Activated B cell treated with CpG ODN at 0.5 μM for 24 hours (primary cell): ENCODE measurements around the gene TRERF1. TPM values are rescaled to one million over a fixed set of nuclear protein-coding genes. Genes with fewer than 3 reads are reported as not detected.

Experiments used
- ATAC-seq: fragments of 200-7000 bp; cut with Tn5 transposase; one replicate; pipeline ENCODE4 v1.10.0; 2021; ENCODE audit warnings: low read depth, mild to moderate bottlenecking, moderate library complexity
- CTCF ChIA-PET: fragments of 350-600 bp; sonication (Branson Sonifier 250); formaldehyde crosslinking; loops from one replicate; lab custom pipeline; 2021; ENCODE audit warnings: antibody characterized with exemption; lab: Charles Lee
- POLR2A ChIA-PET: fragments of 350-600 bp; sonication (Branson Sonifier 250); formaldehyde crosslinking; loops from one replicate; lab custom pipeline; 2021; ENCODE audit warnings: antibody characterized with exemption; lab: Charles Lee
- DNase-seq: peaks from one replicate; pipeline ENCODE4 v3.0.0; 2022
- H3K27ac Mint-ChIP-seq: one replicate; pipeline ENCODE4 v1.8.0; 2020; ENCODE audit warnings: mixed read lengths
- H3K27me3 Mint-ChIP-seq: one replicate; pipeline ENCODE4 v1.8.0; 2021; ENCODE audit warnings: mixed read lengths
- H3K36me3 Mint-ChIP-seq: one replicate; pipeline ENCODE4 v1.8.0; 2021; ENCODE audit warnings: low read depth, mixed read lengths
- H3K4me1 Mint-ChIP-seq: one replicate; pipeline ENCODE4 v1.8.0; 2021; ENCODE audit warnings: mixed read lengths
- H3K4me3 Mint-ChIP-seq: one replicate; pipeline ENCODE4 v1.8.0; 2020; ENCODE audit warnings: mild to moderate bottlenecking, mixed read lengths
- H3K9me3 Mint-ChIP-seq: one replicate; pipeline ENCODE4 v1.8.0; 2020; ENCODE audit warnings: mixed read lengths
- intact Hi-C: fragments of 100-400 bp; cut with micrococcal nuclease; formaldehyde crosslinking; loops from one replicate; pipeline ENCODE4 v1.15.1; 2024
- total RNA-seq: library from RNA; stranded (reverse); gene quantifications from 2 replicates; pipeline ENCODE4 v1.2.3, GENCODE V29; 2022
- TF ChIP-seq, protein P1 (sequence below): fragments of 200-600 bp; IDR thresholded peaks from one replicate; pipeline ENCODE4 v1.8.0; 2022; ENCODE audit warnings: antibody characterized with exemption, mild to moderate bottlenecking

Gene TRERF1
- total RNA-seq, 1 donor from 2014 or later: 4.1 TPM

DNA sequence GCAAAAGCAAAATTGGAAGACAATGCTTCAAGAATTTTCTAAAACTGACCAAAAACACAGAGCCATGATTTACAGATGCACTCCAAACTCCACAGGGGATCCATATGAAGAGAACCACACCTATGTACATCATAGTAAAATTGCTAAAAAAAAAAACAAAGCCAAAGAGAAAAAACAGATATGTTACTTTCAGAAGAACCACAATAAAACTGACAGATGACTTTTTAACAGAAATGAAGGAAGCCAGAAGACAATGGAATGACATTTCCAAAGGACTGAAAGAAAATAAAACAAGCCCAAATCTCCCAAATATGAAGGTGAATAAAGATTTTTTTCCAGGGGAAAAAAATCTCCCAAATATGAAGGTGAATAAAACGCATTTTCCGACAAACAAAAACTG lies 17.5 kb downstream of the TRERF1 start:
- no peak overlapping the region for H3K27ac Mint-ChIP-seq
- POLR2A ChIA-PET: no interaction called here
- no peaks in the 10 kb centered on the region for H3K27me3 Mint-ChIP-seq

DNA sequence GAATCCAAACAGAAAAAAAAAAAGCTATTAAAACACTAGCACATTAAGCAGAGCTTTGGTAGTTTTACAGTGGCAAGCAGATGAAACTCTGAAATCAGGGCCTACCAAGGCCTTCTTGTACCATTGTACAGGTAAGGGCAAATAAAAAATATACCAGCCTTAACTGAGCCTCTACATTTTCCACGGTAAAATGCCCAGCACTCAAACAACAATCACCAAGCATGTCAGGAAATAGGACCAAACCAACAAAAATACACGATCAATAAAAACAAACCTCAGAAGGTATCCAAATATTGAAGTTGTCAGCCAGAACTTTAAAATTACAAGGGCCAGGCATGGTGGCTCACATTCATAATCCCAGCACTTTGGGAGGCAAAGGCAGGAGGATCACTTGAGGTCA lies 18.3 kb downstream of the TRERF1 start:
- H3K4me3 Mint-ChIP-seq: no peak overlapping the region
- TF ChIP-seq, protein P1, sequence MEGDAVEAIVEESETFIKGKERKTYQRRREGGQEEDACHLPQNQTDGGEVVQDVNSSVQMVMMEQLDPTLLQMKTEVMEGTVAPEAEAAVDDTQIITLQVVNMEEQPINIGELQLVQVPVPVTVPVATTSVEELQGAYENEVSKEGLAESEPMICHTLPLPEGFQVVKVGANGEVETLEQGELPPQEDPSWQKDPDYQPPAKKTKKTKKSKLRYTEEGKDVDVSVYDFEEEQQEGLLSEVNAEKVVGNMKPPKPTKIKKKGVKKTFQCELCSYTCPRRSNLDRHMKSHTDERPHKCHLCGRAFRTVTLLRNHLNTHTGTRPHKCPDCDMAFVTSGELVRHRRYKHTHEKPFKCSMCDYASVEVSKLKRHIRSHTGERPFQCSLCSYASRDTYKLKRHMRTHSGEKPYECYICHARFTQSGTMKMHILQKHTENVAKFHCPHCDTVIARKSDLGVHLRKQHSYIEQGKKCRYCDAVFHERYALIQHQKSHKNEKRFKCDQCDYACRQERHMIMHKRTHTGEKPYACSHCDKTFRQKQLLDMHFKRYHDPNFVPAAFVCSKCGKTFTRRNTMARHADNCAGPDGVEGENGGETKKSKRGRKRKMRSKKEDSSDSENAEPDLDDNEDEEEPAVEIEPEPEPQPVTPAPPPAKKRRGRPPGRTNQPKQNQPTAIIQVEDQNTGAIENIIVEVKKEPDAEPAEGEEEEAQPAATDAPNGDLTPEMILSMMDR: no peak
- intact Hi-C loops: no loop called here
- H3K27ac Mint-ChIP-seq: no peak overlapping the region
- POLR2A ChIA-PET: interaction anchor here (0.7 kb wide), 1 partner anchor 11 kb away, joined by 3 read pairs; no protein-coding TSS in a partner anchor
- DNase-seq: no peak
- CTCF ChIA-PET: interaction anchor here (0.5 kb wide), 1 partner anchor 98 kb away, joined by 3 read pairs; no protein-coding TSS in a partner anchor
- H3K9me3 Mint-ChIP-seq: peaks cover 9% of the 10 kb centered on the region
- no peak for ATAC-seq
- no peaks in the 10 kb centered on the region for H3K27me3 Mint-ChIP-seq
- peaks cover 5% of the 10 kb centered on the region for H3K4me1 Mint-ChIP-seq
- peaks cover 11% of the 10 kb centered on the region for H3K36me3 Mint-ChIP-seq

More for the DNA sequence above, 17.5 kb downstream of the TRERF1 start:
- no peak for DNase-seq
- H3K36me3 Mint-ChIP-seq: peaks cover 11% of the 10 kb centered on the region
- H3K9me3 Mint-ChIP-seq: peaks cover 9% of the 10 kb centered on the region
- H3K4me1 Mint-ChIP-seq: no peaks in the 10 kb centered on the region
- intact Hi-C loops: no loop called here
- ATAC-seq: no peak
- TF ChIP-seq, protein P1: no peak
- CTCF ChIA-PET: no interaction called here
- no peak overlapping the region for H3K4me3 Mint-ChIP-seq

DNA sequence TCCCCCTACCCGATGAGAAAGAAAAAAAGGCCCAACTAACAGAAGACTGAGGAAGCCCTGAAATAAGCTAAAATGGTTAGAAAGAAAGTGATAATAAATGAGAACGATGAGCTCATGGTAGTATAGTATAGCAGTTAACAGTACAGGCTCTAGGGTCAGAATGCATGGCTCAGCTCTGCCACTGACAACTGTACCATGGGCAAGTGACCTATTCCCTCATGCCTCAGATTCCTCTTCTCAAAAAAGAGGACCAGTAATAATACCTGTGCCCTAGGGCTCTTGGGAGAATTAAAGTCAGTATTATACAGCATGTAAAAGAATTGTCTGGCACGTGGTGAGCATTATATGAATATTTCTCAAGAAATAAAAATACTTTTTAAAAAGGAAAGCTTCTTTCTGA lies 19.8 kb downstream of the TRERF1 start:
- DNase-seq (no peak), ATAC-seq (no peak)
- Mint-ChIP-seq H3K27ac (no peak overlapping the region), H3K9me3 (peaks cover 9% of the 10 kb centered on the region), H3K4me1 (peaks cover 13% of the 10 kb centered on the region), H3K36me3 (peaks cover 11% of the 10 kb centered on the region), H3K27me3 (no peaks in the 10 kb centered on the region), H3K4me3 (no peak overlapping the region)
- CTCF ChIA-PET: no interaction called here
- intact Hi-C loops: no loop called here
- TF ChIP-seq, protein P1: no peak
- POLR2A ChIA-PET: no interaction called here

GRCh38 chr6:42431356-42431755 lies 20.4 kb downstream of the TRERF1 start:
- TF ChIP-seq, protein P1: no peak
- Mint-ChIP-seq H3K36me3 (peaks cover 11% of the 10 kb centered on the region), H3K27ac (no peak overlapping the region), H3K27me3 (no peaks in the 10 kb centered on the region), H3K4me1 (peaks cover 13% of the 10 kb centered on the region), H3K4me3 (no peak overlapping the region), H3K9me3 (peaks cover 9% of the 10 kb centered on the region)
- DNase-seq (no peak), ATAC-seq (no peak)
- CTCF ChIA-PET: no interaction called here
- intact Hi-C loops: no loop called here
- POLR2A ChIA-PET: no interaction called here

GRCh38 chr6:42429836-42430235 lies 21.9 kb downstream of the TRERF1 start:
- ATAC-seq (no peak), DNase-seq (no peak)
- POLR2A ChIA-PET: no interaction called here
- Mint-ChIP-seq H3K36me3 (peaks cover 9% of the 10 kb centered on the region), H3K9me3 (peaks cover 6% of the 10 kb centered on the region), H3K4me3 (no peak overlapping the region), H3K27ac (no peak overlapping the region), H3K27me3 (no peaks in the 10 kb centered on the region), H3K4me1 (peaks cover 15% of the 10 kb centered on the region)
- CTCF ChIA-PET: no interaction called here
- intact Hi-C loops: no loop called here
- TF ChIP-seq, protein P1: no peak
